A549 (cell line): ENCODE results near the gene PBX1.

ENCODE experiments used
- CBX8 ChIP-seq: fragments of 200-600 bp; sonication (generic); IDR thresholded peaks from 2 replicates; pipeline ENCODE4 v1.6.1; 2016
- CEBPB ChIP-seq, 2 experiments: fragments of >200 bp in 1 of 2; sonication (Bioruptor Twin) in 1 of 2; formaldehyde crosslinking in 1 of 2; IDR thresholded peaks; 2 replicates each; pipeline ENCODE4 v1.6.1; 2012 to 2016
- CHD2 ChIP-seq: fragments of 150-350 bp; IDR thresholded peaks from 2 replicates; pipeline ENCODE4 v1.6.1; 2014; ENCODE audit warnings: low read length; ENCODE audit not compliant: partially characterized antibody
- HDAC2 ChIP-seq: fragments of 200-600 bp; sonication (generic); IDR thresholded peaks from 2 replicates; pipeline ENCODE4 v1.6.1; 2016
- POLR2A ChIP-seq: IDR thresholded peaks from 2 replicates; pipeline ENCODE4 v1.6.1; 2012; ENCODE audit warnings: mild to moderate bottlenecking, low read length
- RCOR1 ChIP-seq: fragments of 150-350 bp; IDR thresholded peaks from 2 replicates; pipeline ENCODE4 v1.6.1; 2014; ENCODE audit warnings: antibody characterized with exemption, low read length, low read depth
- TF ChIP-seq, protein P1 (sequence below): fragments of >200 bp; sonication (Bioruptor Twin); formaldehyde crosslinking; IDR thresholded peaks from 3 replicates; pipeline ENCODE4 v1.5.1; 2016
- TF ChIP-seq, protein P2 (sequence below): fragments of 450-650 bp; IDR thresholded peaks from 2 replicates; pipeline ENCODE4 v1.6.1; 2014; ENCODE audit warnings: antibody characterized with exemption
- TF ChIP-seq, protein P3 (sequence below): fragments of 150-350 bp; IDR thresholded peaks from 2 replicates; pipeline ENCODE4 v1.6.1; 2014; ENCODE audit warnings: low read depth, mild to moderate bottlenecking, low read length
- TF ChIP-seq, protein P4 (sequence below): IDR thresholded peaks from 2 replicates; pipeline ENCODE4 v1.6.1; 2012; ENCODE audit warnings: low read depth, borderline replicate concordance
- TF ChIP-seq, protein P5 (sequence below): fragments of 200-600 bp; sonication (generic); IDR thresholded peaks from 2 replicates; pipeline ENCODE4 v1.6.1; 2016; ENCODE audit warnings: antibody characterized with exemption, mild to moderate bottlenecking, moderate library complexity

DNA sequence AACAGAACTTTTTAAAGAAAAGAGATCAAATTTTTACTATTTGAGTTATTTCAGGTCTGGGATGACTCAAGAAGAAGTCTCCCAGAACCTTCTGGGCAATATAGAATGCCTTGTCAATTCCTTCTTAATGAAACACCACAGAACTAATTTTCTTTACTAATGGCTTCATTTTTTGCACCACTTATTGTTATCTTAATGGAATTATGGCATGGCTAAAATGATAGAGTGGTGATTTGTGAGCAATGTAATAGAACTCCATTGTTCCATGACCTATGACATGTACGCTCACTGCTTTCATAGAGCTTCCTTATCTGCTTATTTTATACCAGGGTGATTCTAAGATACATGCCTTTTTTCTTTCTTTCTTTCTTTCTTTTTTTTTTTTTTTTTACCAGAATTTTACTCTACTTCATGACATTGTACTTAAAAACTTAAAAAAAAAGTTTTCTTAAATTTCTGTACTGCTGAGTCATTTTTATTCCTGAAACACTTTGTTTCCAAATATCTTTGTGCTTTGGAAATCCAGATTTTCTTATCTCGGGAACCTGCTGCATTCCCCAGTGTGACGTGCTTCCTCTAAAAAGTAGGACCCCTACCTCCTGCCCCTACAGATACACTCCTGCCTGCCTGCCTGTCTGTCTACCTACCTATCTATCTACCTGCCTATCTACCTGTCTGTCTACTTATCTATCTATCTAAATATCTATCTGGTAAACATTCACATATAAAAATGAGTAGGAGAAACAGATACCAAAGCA lies 284.9 kb downstream of the PBX1 start:
- TF ChIP-seq, protein P1, sequence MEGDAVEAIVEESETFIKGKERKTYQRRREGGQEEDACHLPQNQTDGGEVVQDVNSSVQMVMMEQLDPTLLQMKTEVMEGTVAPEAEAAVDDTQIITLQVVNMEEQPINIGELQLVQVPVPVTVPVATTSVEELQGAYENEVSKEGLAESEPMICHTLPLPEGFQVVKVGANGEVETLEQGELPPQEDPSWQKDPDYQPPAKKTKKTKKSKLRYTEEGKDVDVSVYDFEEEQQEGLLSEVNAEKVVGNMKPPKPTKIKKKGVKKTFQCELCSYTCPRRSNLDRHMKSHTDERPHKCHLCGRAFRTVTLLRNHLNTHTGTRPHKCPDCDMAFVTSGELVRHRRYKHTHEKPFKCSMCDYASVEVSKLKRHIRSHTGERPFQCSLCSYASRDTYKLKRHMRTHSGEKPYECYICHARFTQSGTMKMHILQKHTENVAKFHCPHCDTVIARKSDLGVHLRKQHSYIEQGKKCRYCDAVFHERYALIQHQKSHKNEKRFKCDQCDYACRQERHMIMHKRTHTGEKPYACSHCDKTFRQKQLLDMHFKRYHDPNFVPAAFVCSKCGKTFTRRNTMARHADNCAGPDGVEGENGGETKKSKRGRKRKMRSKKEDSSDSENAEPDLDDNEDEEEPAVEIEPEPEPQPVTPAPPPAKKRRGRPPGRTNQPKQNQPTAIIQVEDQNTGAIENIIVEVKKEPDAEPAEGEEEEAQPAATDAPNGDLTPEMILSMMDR = no peak
- TF ChIP-seq HDAC2 (no peak), CHD2 (no peak), CEBPB (IDR thresholded peaks at IDR 0.05) (no peak), POLR2A (no peak), CBX8 (no peak), RCOR1 (no peak)
- TF ChIP-seq, protein P2, sequence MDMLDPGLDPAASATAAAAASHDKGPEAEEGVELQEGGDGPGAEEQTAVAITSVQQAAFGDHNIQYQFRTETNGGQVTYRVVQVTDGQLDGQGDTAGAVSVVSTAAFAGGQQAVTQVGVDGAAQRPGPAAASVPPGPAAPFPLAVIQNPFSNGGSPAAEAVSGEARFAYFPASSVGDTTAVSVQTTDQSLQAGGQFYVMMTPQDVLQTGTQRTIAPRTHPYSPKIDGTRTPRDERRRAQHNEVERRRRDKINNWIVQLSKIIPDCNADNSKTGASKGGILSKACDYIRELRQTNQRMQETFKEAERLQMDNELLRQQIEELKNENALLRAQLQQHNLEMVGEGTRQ = no peak
- TF ChIP-seq, protein P3, sequence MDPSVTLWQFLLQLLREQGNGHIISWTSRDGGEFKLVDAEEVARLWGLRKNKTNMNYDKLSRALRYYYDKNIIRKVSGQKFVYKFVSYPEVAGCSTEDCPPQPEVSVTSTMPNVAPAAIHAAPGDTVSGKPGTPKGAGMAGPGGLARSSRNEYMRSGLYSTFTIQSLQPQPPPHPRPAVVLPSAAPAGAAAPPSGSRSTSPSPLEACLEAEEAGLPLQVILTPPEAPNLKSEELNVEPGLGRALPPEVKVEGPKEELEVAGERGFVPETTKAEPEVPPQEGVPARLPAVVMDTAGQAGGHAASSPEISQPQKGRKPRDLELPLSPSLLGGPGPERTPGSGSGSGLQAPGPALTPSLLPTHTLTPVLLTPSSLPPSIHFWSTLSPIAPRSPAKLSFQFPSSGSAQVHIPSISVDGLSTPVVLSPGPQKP = no peak
- TF ChIP-seq, protein P4, sequence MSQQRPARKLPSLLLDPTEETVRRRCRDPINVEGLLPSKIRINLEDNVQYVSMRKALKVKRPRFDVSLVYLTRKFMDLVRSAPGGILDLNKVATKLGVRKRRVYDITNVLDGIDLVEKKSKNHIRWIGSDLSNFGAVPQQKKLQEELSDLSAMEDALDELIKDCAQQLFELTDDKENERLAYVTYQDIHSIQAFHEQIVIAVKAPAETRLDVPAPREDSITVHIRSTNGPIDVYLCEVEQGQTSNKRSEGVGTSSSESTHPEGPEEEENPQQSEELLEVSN = no peak
- TF ChIP-seq, protein P5, sequence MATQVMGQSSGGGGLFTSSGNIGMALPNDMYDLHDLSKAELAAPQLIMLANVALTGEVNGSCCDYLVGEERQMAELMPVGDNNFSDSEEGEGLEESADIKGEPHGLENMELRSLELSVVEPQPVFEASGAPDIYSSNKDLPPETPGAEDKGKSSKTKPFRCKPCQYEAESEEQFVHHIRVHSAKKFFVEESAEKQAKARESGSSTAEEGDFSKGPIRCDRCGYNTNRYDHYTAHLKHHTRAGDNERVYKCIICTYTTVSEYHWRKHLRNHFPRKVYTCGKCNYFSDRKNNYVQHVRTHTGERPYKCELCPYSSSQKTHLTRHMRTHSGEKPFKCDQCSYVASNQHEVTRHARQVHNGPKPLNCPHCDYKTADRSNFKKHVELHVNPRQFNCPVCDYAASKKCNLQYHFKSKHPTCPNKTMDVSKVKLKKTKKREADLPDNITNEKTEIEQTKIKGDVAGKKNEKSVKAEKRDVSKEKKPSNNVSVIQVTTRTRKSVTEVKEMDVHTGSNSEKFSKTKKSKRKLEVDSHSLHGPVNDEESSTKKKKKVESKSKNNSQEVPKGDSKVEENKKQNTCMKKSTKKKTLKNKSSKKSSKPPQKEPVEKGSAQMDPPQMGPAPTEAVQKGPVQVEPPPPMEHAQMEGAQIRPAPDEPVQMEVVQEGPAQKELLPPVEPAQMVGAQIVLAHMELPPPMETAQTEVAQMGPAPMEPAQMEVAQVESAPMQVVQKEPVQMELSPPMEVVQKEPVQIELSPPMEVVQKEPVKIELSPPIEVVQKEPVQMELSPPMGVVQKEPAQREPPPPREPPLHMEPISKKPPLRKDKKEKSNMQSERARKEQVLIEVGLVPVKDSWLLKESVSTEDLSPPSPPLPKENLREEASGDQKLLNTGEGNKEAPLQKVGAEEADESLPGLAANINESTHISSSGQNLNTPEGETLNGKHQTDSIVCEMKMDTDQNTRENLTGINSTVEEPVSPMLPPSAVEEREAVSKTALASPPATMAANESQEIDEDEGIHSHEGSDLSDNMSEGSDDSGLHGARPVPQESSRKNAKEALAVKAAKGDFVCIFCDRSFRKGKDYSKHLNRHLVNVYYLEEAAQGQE = no peak
